Kidney tubule cell (primary cell): ENCODE measurements around the gene GRIFIN.
A peak's percentile ranks its signal among the peaks of the same experiment; 100 is the strongest.

Experiments
- DNase-seq: peaks from one replicate; pipeline ENCODE4 v3.0.0-alpha.2; 2018; ENCODE audit warnings: low spot score

GRIFIN gene

GRCh38 chr7:2432910-2433712 lies 43.1 kb downstream of the GRIFIN start:
- DNase-seq, result no peak

- DNase-seq, result peak; percentile 9
Measured at GRCh38 chr7:2431260-2431867, 44.8 kb downstream of the GRIFIN start.

GRCh38 chr7:2425749-2426148 lies 50.4 kb downstream of the GRIFIN start:
- no peak for DNase-seq
